Right lobe of liver (tissue), 4 donors: ENCODE results near the gene ALG14.

Experiments used
- POLR2A ChIP-seq: fragments of 450-650 bp; IDR thresholded peaks from one replicate; pipeline ENCODE4 v1.6.1; 2017; ENCODE audit warnings: antibody characterized with exemption, mild to moderate bottlenecking
- TF ChIP-seq, protein P1 (sequence below), 4 donors: fragments of 200-600 bp in 3 of 4; fragments of 450-650 bp in 1 of 4; IDR thresholded peaks; one replicate each; pipeline versions ENCODE4 v1.5.1 to v1.8.0; 2016 to 2022; ENCODE audit warnings: antibody characterized with exemption in 4 of 4, mild to moderate bottlenecking in 2 of 4
- donor health status: DM: no; HTN: no; CAD: no.
- donor health status: DM: no; HTN: no; CAD: no.
- donor health status: DM: no; HTN: yes; CAD: no.

DNA sequence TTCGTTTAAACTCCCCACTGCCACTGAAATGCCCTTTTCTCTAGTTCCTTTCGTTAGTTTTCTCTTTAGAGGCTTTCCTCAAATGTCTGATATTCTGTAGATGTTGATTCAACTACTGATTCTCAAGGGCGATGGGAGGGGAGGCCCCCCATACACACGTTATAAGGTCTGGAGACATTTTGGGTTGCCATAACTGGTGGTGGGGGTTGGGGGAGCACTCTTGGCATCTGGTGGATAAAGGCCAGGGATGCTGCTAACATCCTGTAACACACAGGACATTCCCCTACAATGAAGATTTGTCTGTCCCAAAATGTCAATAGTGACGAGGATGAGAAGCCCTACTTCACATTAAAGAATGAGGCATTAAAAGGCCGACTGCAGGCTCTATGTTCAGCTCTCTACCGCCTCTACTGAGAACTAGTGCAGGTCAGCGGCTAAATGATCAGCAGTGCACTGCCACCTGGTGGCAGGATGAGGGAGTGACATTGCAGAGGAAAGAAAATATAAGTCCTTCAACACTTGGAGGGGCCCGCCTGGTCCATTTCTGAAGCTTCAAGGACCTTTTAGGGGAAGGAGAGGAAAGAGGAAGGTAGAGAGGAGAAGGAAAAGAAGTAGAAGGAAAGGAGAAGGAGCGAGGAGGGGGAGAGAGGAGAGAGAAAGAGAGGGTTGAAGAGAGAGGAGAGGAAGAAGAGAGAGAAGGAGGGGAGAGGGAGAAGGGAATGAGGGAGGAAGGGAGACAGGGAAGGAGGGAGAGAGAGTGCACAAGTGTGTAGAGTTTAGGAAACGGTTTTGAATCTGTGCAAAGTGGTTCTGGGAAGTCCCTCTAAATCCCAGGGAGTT is 29.4 kb downstream of the ALG14 start:
- TF ChIP-seq, protein P1, sequence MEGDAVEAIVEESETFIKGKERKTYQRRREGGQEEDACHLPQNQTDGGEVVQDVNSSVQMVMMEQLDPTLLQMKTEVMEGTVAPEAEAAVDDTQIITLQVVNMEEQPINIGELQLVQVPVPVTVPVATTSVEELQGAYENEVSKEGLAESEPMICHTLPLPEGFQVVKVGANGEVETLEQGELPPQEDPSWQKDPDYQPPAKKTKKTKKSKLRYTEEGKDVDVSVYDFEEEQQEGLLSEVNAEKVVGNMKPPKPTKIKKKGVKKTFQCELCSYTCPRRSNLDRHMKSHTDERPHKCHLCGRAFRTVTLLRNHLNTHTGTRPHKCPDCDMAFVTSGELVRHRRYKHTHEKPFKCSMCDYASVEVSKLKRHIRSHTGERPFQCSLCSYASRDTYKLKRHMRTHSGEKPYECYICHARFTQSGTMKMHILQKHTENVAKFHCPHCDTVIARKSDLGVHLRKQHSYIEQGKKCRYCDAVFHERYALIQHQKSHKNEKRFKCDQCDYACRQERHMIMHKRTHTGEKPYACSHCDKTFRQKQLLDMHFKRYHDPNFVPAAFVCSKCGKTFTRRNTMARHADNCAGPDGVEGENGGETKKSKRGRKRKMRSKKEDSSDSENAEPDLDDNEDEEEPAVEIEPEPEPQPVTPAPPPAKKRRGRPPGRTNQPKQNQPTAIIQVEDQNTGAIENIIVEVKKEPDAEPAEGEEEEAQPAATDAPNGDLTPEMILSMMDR (IDR thresholded peaks at IDR 0.05): peak; percentile 95 to 99 (median 98)
- TF ChIP-seq POLR2A: no peak
